NCI-H526 (cell line): ENCODE data around the gene IL36A.

Source experiments
- DNase-seq, 2 experiments: peaks; one replicate each; lab custom pipeline; 2025; lab: John Stamatoyannopoulos, UW

Gene IL36A

DNA sequence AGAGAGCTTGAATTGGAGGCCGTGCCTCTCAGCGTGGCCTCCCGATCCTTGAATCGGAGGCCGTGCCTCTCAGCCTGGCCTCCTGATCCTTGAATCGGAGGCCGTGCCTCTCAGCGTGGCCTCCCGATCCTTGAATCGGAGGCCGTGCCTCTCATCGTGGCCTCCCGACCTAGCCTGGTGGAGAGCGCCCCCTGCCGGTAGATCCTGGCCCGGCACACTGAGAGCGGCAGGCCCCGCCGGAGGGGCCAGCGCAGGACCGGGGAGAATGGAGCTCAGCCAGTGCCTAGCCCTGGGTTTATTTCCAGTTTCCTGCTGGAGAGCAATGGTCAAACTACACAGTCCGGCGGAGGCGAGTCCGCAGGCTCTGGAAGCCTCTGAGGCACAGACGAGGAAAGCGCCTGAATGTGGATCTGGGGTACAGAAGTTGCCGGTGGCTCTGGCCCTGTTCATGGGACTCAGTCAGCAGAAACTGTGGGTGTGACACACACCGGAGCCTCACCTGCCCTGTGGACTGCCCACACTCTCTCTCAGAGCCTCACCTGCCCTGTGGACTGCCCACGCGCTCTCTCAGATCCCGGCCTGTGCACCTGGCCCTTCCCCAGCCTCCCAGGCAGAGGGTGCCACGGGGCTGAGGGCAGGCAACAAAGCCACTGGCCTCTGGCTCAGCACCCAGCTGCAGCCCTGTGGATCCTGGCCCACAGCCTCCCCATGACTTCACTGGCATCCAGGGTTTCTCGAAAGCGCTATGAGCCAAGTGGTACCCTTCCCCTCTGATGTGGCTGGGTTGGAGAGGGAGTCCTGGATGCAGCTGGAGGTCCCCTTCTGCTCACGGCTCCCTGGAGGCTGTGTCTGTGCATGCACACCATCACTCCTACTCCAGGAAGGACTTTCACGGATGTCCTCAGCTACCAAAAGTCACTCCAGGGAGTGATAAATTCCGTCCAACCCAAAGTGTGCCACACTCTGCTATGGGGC lies 45.9 kb downstream of the IL36A start:
- DNase-seq = no peak

DNA sequence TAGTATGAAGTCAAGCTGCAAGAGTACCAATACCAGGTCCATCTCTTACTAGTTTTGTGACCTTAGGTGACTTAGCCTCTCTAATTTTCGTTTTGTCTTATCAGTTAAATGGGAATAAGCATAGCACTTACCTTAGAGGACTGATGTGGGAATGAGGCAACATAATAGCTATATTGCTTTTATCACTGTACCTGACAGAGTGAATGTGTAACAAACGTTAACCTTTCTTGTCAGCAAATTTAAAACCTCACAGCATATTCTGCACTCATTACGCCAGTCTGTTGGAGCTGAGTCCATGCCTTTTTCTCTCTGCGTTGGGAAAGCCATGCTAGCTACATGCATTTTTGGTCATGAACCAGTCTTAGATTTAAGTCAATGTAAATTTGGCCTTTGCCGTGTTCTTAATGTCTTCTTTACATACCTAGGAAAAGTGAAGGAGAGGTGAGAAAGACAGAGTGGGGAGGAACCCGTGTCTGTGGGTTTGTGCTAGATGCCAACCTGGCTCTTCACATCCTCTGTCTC lies 47.2 kb downstream of the IL36A start, which contains the start of gene IL36B:
IL36B (minus strand) TSS at position 472 of the 522 bp plus-strand sequence.
- DNase-seq = no peak

DNA sequence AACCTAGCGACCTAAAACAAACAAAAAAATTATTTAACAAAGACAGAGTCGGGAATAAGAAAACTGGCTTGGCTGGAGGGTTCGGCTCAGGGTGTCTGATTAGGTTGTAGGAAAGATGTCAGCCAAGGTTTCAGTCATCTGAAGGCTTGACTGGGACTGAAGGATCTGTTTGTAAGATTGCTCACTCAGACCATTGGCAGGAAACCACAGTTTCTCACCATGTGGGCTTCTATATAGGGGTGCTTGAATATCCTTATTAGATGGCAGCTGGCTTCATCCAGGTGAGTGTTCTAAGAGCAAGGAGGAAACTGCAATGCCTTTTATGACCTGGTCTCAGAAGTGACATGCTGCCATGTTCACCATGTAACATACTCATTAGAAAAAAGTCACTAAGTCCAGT lies 48.4 kb downstream of the IL36A start:
- DNase-seq = no peak

DNA sequence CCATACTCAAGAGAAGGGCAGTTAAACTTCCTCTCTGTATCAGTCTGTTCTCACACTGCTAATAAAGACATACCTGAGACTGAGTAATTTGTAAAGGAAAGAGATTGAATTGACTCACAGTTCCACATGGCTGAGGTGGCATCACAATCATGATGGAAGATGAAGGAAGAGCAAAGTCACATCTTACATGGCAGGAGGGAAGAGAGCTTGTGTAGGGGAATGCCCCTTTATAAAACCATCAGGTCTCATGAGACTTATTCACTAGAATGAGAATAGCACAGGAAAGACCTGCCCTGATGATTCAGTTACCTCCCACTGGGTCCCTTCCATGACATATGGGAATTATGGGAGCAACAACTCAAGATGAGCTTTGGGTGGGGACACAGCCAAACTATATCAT lies 48.8 kb downstream of the IL36A start:
- DNase-seq = no peak

DNA sequence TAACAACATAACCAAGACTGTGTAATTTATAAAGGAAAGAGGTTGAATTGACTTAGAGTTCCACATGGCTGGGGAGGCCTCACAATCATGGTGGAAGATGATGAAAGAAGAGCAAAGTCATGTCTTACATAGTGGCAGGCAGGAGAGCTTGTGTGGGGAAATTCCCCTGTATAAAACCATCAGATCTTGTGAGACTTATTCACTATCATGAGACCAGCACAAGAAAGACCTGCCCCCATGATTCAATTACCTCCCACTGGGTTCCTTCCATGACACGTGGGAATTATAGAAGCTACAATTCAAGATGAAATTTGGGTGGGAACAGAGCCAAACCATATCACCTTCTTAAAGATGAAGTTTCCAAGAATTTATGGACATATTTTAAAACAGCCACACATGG lies 51.3 kb downstream of the IL36A start:
- no peak for DNase-seq

DNA sequence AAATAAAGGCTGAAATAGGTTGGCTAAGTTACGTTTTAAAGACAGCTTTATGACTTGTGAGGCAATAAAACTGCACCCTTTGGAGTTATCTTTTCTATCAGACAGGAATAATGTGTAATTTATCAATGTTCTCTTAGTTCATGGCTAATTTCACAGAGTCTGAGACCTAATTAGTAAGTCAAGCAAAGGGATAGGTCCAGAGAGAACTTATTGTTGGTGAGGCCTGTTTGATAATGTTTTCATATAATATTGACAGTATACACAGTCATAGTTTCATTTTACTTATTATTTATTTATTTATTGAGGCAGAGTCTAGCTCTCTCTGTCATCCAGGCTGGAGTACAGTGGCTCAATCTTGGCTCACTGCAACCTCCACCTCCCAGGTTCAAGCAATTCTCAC lies 51.9 kb downstream of the IL36A start:
- no peak for DNase-seq
